Immature natural killer cell (primary cell): ENCODE results near the gene C1QA. TPM values are rescaled to one million over a fixed set of nuclear protein-coding genes. Genes with fewer than 3 reads are reported as not detected.

Source experiments
- DNase-seq, 3 donors: peaks; one replicate each; pipeline ENCODE4 v3.0.0; 2022; ENCODE audit warnings: mixed read lengths in 1 of 3
- H3K27ac Mint-ChIP-seq, 6 donors: one replicate each; pipeline ENCODE4 v1.8.0; 2020; ENCODE audit warnings: mixed read lengths in 6 of 6, mild to moderate bottlenecking in 5 of 6, inconsistent platforms in 4 of 6, moderate library complexity in 3 of 6
- H3K27me3 Mint-ChIP-seq, 3 donors: one replicate each; pipeline ENCODE4 v1.8.0; 2020 to 2021; ENCODE audit warnings: low read depth in 3 of 3, mild to moderate bottlenecking in 3 of 3, mixed read lengths in 3 of 3, moderate library complexity in 3 of 3, inconsistent platforms in 1 of 3
- H3K36me3 Mint-ChIP-seq, 3 donors: one replicate each; pipeline ENCODE4 v1.8.0; 2020; ENCODE audit warnings: mixed read lengths in 3 of 3, inconsistent platforms in 2 of 3, mild to moderate bottlenecking in 2 of 3
- H3K4me1 Mint-ChIP-seq, 2 donors: one replicate each; pipeline ENCODE4 v1.8.0; 2020; ENCODE audit warnings: inconsistent platforms in 2 of 2, mild to moderate bottlenecking in 2 of 2, mixed read lengths in 2 of 2, moderate library complexity in 1 of 2
- H3K4me3 Mint-ChIP-seq, 5 donors: one replicate each; pipeline ENCODE4 v1.8.0; 2020; ENCODE audit warnings: mild to moderate bottlenecking in 5 of 5, mixed read lengths in 5 of 5, inconsistent platforms in 3 of 5, moderate library complexity in 3 of 5
- H3K9me3 Mint-ChIP-seq, 6 donors: one replicate each; pipeline ENCODE4 v1.8.0; 2020; ENCODE audit warnings: mild to moderate bottlenecking in 6 of 6, mixed read lengths in 6 of 6, inconsistent platforms in 4 of 6, moderate library complexity in 3 of 6
- polyA plus RNA-seq, 3 donors: library from polyadenylated mRNA; unstranded; fragments of 300-500 nt; fragmentation: Illumina TruSeq; gene quantifications; one replicate each; pipeline ENCODE4 v1.2.3, GENCODE V29; 2021

Gene C1QA
- polyA plus RNA-seq, 3 donors from 2014 or later = not detected

DNA sequence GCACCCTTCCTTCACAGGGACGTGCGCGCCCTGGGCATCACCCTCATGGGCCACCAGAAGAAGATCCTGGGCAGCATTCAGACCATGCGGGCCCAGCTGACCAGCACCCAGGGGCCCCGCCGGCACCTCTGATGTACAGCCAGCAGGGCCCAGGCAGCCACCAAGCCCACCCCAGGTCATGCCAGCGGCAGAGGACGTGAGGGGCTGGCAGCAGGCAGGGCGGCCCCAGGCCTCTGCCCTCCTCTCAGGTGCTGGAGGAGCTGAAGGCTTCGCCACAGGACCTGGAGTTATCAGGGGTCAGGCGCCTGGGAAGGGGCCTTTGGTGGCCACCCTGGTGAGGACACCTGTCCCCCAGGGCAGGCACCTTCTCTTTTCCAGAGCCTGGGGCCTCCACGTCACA is 34.8 kb upstream of the C1QA start:
- H3K27ac Mint-ChIP-seq = no peak overlapping the region
- H3K4me1 Mint-ChIP-seq = no peaks in the 10 kb centered on the region
- DNase-seq = no peak
- H3K27me3 Mint-ChIP-seq = peaks cover 0 to 6% (median 3%) of the 10 kb centered on the region in 3 donors
- no peaks in the 10 kb centered on the region for H3K9me3 Mint-ChIP-seq
- no peak overlapping the region for H3K4me3 Mint-ChIP-seq
- no peaks in the 10 kb centered on the region for H3K36me3 Mint-ChIP-seq

DNA sequence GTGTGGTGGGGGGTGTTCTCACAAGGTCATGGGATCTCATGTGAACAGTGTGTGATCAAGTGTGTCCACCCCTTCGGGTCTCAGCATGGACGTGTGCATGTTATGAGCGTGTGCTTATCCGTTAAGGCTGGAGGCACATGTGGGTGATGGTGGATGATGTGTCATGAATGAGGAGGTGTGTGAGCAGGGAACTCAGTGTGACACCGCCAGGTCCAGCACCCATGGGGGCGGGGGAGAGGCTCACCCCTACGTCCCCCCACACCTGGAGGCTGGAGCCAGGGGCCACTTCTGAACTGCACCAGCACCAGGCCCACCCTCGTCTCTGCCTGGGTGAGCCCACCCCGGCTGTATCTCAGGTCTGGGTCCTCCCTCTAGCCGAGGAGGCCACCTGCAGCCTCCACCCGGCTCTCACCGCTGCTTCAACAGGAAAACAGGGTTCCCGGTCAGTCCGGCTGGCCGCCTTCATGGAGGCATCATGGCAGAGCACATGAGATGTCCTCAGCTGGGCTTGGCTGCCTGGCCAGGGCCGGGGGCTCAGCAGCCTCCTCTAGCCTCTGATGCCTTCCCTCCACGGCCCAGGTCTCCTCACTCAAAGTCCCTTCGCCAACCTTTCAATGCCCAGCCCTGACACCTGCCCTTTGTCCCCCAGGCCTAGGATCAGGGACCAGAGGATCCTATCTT is 34.2 kb upstream of the C1QA start:
- no peak overlapping the region for H3K4me3 Mint-ChIP-seq
- H3K4me1 Mint-ChIP-seq = no peaks in the 10 kb centered on the region
- no peaks in the 10 kb centered on the region for H3K36me3 Mint-ChIP-seq
- no peak for DNase-seq
- no peak overlapping the region for H3K27ac Mint-ChIP-seq
- peaks cover 0 to 6% (median 0%) of the 10 kb centered on the region in 3 donors for H3K27me3 Mint-ChIP-seq
- H3K9me3 Mint-ChIP-seq = no peaks in the 10 kb centered on the region

- Mint-ChIP-seq H3K27ac (no peak overlapping the region), H3K9me3 (no peaks in the 10 kb centered on the region), H3K27me3 (peaks cover 3 to 11% (median 6%) of the 10 kb centered on the region in 3 donors), H3K4me1 (no peaks in the 10 kb centered on the region), H3K36me3 (no peaks in the 10 kb centered on the region), H3K4me3 (no peak overlapping the region)
- DNase-seq = no peak
These were observed 30.3 kb upstream of the C1QA start for GRCh38 chr1:22606161-22606560.

DNA sequence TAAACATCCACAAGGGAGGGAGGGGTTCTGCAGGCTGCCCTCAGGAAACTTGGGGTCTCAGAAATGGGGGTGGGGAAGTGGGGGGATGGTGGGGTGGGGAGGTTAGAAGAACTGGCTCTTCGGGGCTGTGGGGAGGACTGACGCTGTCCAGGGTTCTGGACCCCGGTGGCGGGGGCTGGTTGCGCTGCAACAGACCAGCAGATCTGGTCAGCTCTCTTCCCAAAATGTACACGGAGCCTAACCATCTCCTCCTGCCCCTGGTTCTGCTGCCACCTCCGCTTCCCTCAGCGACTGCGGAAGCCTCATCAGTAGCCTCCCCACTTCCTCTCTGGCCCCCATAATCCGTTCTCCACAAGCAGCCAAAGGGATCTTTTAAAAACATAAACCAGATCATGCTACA is 29.3 kb upstream of the C1QA start:
- Mint-ChIP-seq H3K27ac (no peak overlapping the region), H3K36me3 (no peaks in the 10 kb centered on the region), H3K27me3 (peaks cover 3 to 13% (median 4%) of the 10 kb centered on the region in 3 donors), H3K4me1 (no peaks in the 10 kb centered on the region), H3K4me3 (no peak overlapping the region), H3K9me3 (no peaks in the 10 kb centered on the region)
- no peak for DNase-seq

DNA sequence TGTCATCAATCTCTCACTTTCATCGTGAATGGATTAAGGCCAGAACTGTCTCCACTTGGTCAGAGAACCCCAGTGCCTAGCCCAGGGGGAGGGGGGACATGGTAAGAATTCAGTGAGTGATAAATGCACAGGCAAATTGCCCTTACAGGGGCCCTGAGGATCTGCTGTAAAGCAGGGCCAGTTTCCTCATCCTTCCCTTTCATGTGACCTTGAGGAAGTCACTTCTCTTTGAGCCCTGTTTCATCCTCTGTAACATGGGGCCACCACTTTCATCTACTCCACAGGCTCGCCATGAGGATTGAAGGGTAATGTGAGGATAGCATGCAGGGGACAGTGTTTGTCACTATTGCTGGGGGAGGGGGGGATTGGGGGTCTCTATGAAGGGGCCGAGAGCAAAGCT is 28.1 kb upstream of the C1QA start:
- Mint-ChIP-seq H3K4me3 (no peak overlapping the region), H3K36me3 (no peaks in the 10 kb centered on the region), H3K9me3 (no peaks in the 10 kb centered on the region), H3K4me1 (no peaks in the 10 kb centered on the region), H3K27me3 (peaks cover 3 to 14% (median 4%) of the 10 kb centered on the region in 3 donors), H3K27ac (no peak overlapping the region)
- no peak for DNase-seq

DNA sequence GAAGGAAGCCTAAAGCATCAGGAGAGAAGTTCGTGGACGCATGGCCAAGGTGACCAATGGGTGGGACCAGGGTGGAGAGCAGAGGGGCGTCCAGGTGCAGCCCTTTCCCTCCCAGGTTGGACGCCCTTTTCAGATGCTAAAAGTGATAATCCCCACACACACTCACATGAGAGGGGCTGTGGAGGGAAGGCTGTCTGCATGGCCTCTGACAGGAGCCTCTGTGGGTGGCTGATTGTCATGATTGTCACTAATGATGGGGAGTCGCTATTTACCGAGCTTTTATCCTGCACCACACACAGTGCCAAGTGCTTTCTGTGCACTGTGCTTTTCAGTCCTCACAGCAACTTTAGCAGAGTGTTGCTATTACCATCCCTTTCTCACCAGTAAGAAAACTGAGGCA is 27.1 kb upstream of the C1QA start:
- Mint-ChIP-seq H3K36me3 (no peaks in the 10 kb centered on the region), H3K4me3 (no peak overlapping the region), H3K27me3 (peaks cover 4 to 15% (median 5%) of the 10 kb centered on the region in 3 donors), H3K27ac (no peak overlapping the region), H3K9me3 (no peaks in the 10 kb centered on the region), H3K4me1 (no peaks in the 10 kb centered on the region)
- DNase-seq = no peak

DNA sequence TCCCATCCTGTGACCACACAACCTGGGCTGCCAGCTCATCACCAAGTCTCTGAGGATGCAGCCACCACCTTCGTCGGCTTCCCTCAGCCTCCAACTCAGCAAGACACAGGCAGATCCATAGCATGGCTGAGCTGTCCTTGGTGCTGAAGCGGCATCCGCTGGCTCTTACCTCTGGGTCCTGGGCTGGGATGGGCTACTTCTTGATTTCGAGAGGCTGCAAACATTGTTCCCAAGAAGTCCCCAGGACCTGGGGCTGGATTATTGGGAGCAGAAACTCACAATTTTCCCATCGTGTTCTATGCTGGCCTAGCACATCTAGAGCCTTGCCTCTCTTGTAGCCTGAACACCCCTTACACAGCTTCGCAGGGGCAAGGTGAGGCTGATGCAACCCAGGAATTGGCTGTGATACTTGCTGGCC is 24.9 kb upstream of the C1QA start:
- peaks cover 1 to 17% (median 11%) of the 10 kb centered on the region in 3 donors for H3K27me3 Mint-ChIP-seq
- DNase-seq = peak in 1 of 3 donors; percentile 12

GRCh38 chr1:22612671-22613571 is 23.5 kb upstream of the C1QA start:
- no peaks in the 10 kb centered on the region for H3K4me1 Mint-ChIP-seq
- no peak overlapping the region for H3K27ac Mint-ChIP-seq
- no peaks in the 10 kb centered on the region for H3K9me3 Mint-ChIP-seq
- H3K36me3 Mint-ChIP-seq = no peaks in the 10 kb centered on the region
- DNase-seq = no peak
- peaks cover 1 to 12% (median 11%) of the 10 kb centered on the region in 3 donors for H3K27me3 Mint-ChIP-seq
- H3K4me3 Mint-ChIP-seq = no peak overlapping the region

More for the DNA sequence above, 24.9 kb upstream of the C1QA start:
- Mint-ChIP-seq H3K4me3 (no peak overlapping the region), H3K9me3 (no peaks in the 10 kb centered on the region), H3K27ac (no peak overlapping the region), H3K4me1 (no peaks in the 10 kb centered on the region), H3K36me3 (no peaks in the 10 kb centered on the region)

DNA sequence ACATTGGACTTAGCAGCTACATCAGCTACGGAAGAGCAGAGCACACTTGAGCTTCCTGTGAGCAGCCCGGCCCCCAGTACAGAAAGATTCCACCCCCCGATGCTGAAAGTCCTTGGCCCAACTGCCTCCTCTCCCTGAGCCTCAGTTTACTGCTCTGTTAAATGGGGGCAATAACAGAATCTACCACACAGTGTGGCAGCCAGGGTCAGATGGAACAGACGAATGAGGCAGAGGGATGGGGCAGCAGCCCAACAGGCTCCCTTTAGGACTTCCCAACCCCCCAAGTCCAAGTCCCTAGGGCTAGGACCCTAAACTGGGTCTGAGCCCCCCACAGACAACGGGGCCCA is 22.9 kb upstream of the C1QA start:
- H3K4me3 Mint-ChIP-seq = no peak overlapping the region

GRCh38 chr1:22613951-22614350 is 22.5 kb upstream of the C1QA start:
- Mint-ChIP-seq H3K4me1 (no peaks in the 10 kb centered on the region), H3K27me3 (peaks cover 3 to 11% (median 7%) of the 10 kb centered on the region in 3 donors), H3K9me3 (no peaks in the 10 kb centered on the region), H3K27ac (no peak overlapping the region), H3K4me3 (no peak overlapping the region), H3K36me3 (no peaks in the 10 kb centered on the region)
- no peak for DNase-seq

More for the DNA sequence above, 22.9 kb upstream of the C1QA start:
- H3K27ac Mint-ChIP-seq = no peak overlapping the region
- H3K36me3 Mint-ChIP-seq = no peaks in the 10 kb centered on the region
- peaks cover 1 to 11% (median 8%) of the 10 kb centered on the region in 3 donors for H3K27me3 Mint-ChIP-seq
- H3K4me1 Mint-ChIP-seq = no peaks in the 10 kb centered on the region
- H3K9me3 Mint-ChIP-seq = no peaks in the 10 kb centered on the region
- no peak for DNase-seq

DNA sequence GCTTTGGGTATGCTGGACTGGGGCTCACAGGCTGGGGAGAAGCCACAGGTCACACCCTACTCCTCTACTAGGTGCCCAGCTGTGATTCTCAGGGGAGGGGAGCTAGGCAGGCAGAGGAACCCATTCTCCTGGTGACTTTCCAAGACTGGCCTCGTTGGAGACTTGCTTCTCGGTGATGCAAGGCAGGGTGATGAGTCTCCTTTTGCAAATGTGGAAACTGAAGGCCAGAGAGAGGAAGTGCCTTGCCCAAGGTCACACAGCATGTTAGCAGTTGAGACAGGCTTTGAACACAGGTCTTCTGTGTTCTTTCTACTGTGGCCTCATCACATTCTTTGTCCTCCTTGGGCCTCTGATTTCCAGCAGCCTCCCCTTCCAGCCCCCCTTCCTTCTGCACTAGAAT is 20.5 kb upstream of the C1QA start:
- no peaks in the 10 kb centered on the region for H3K9me3 Mint-ChIP-seq
- H3K4me1 Mint-ChIP-seq = peaks cover 0 to 3% of the 10 kb centered on the region in 2 donors
- no peak for DNase-seq
- no peaks in the 10 kb centered on the region for H3K36me3 Mint-ChIP-seq
- peaks cover 3 to 17% (median 7%) of the 10 kb centered on the region in 3 donors for H3K27me3 Mint-ChIP-seq
- no peak overlapping the region for H3K4me3 Mint-ChIP-seq
- no peak overlapping the region for H3K27ac Mint-ChIP-seq

GRCh38 chr1:22616571-22616970 is 19.9 kb upstream of the C1QA start:
- Mint-ChIP-seq H3K9me3 (no peaks in the 10 kb centered on the region), H3K4me1 (peaks cover 0 to 3% of the 10 kb centered on the region in 2 donors), H3K4me3 (no peak overlapping the region), H3K27me3 (peaks cover 3 to 17% (median 6%) of the 10 kb centered on the region in 3 donors), H3K27ac (no peak overlapping the region), H3K36me3 (no peaks in the 10 kb centered on the region)
- DNase-seq = no peak

DNA sequence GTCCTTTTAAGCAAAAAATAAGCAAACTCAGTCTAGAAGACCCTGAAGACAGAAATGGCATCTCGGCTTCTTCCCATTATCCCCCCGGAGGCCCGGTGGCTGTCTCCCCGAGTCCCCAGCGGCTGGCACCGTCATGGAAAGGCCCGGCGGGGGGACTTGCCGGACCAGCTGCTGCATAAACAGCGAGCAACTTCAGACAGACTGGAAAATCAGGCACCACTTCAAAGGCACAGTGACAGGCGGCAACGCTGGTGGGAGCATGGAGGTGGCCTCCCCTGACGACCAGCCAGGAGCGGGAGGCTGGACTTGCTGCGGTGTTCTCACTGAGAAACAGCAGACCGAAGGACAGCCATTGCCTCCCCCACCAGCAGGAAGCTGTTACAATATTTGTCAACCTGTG is 18.4 kb upstream of the C1QA start:
- DNase-seq = no peak
- H3K4me3 Mint-ChIP-seq = no peak overlapping the region
- H3K36me3 Mint-ChIP-seq = no peaks in the 10 kb centered on the region
- no peaks in the 10 kb centered on the region for H3K9me3 Mint-ChIP-seq
- peaks cover 4 to 19% (median 5%) of the 10 kb centered on the region in 3 donors for H3K27me3 Mint-ChIP-seq
- H3K27ac Mint-ChIP-seq = no peak overlapping the region
- H3K4me1 Mint-ChIP-seq = peaks cover 0 to 3% of the 10 kb centered on the region in 2 donors

- peak; percentile 4 to 30 (median 7) for DNase-seq
- no peaks in the 10 kb centered on the region for H3K9me3 Mint-ChIP-seq
- peak overlapping the region in 1 of 5 donors; percentile 38 for H3K4me3 Mint-ChIP-seq
- peaks cover 3 to 24% (median 8%) of the 10 kb centered on the region in 3 donors for H3K27me3 Mint-ChIP-seq
- peak overlapping the region in 2 of 6 donors; percentile 24 to 57 for H3K27ac Mint-ChIP-seq
- peaks cover 0 to 3% of the 10 kb centered on the region in 2 donors for H3K4me1 Mint-ChIP-seq
- H3K36me3 Mint-ChIP-seq = no peaks in the 10 kb centered on the region
These were observed 17.2 kb upstream of the C1QA start for GRCh38 chr1:22619252-22619651.
